Breast epithelium (tissue), 3 donors: ENCODE data around the gene TLR8.

ENCODE experiments used
- CTCF ChIP-seq, 3 donors: fragments of 450-650 bp; IDR thresholded peaks; one replicate each; pipeline ENCODE4 v1.5.1; 2016 to 2017; ENCODE audit warnings: antibody characterized with exemption in 3 of 3, mild to moderate bottlenecking in 3 of 3, moderate library complexity in 3 of 3
- POLR2AphosphoS5 ChIP-seq, 3 donors: sonication (generic); formaldehyde crosslinking; IDR thresholded peaks; one replicate each; pipeline ENCODE4 v1.6.1; 2017; ENCODE audit warnings: antibody characterized with exemption in 3 of 3

- TF ChIP-seq POLR2AphosphoS5 (IDR thresholded peaks at IDR 0.05) (no peak), CTCF (IDR thresholded peaks at IDR 0.05) (no peak)
These were observed 12.6 kb downstream of the TLR8 start for GRCh38 chrX:12919051-12919450.
